RWPE1 (cell line): ENCODE data around the gene FRAT2.
A peak's percentile ranks its signal among the peaks of the same experiment; 100 is the strongest.

Experiments used
- CTCF ChIA-PET: fragments of 350-600 bp; sonication (Branson Sonifier 250); formaldehyde crosslinking; extraction: SDS; loops from one replicate; lab custom pipeline; 2021; lab: Yijun Ruan, JAX
- POLR2A ChIA-PET: fragments of 400-600 bp; formaldehyde crosslinking; extraction: SDS; loops from one replicate; lab custom pipeline; 2020; ENCODE audit warnings: antibody characterized with exemption; ENCODE audit not compliant: low non-redundant PET; lab: Yijun Ruan, JAX
- DNase-seq: peaks from one replicate; pipeline ENCODE4 v3.0.0; 2012; ENCODE audit warnings: low spot score
- H3K27ac ChIP-seq: fragments of 450-650 bp; 2 replicates; pipeline ENCODE4 v1.5.1; 2017
- CTCF ChIP-seq: fragments of 450-650 bp; conservative IDR thresholded peaks from 2 replicates; pipeline ENCODE4 v1.5.1; 2017; ENCODE audit warnings: low read depth, mild to moderate bottlenecking

The FRAT2 gene

GRCh38 chr10:97321804-97322190 is 12.7 kb downstream of the FRAT2 start:
- ChIA-PET CTCF (no interaction called here), POLR2A (no interaction called here)
- DNase-seq = no peak
- no peak overlapping the region for H3K27ac ChIP-seq
- TF ChIP-seq CTCF = no peak

GRCh38 chr10:97321032-97321803 is 13.3 kb downstream of the FRAT2 start:
- ChIA-PET CTCF (no interaction called here), POLR2A (no interaction called here)
- H3K27ac ChIP-seq = no peak overlapping the region
- no peak for TF ChIP-seq CTCF
- DNase-seq = no peak

GRCh38 chr10:97320480-97321031 is 14.0 kb downstream of the FRAT2 start:
- CTCF ChIA-PET = interaction anchor here (0.5 to 1.3 kb wide), 4 partner anchors 12 to 87 kb away, joined by 3 to 4 read pairs (median 3); partner anchors contain the start of gene ARHGAP19
- peak overlapping the region; percentile 90 for H3K27ac ChIP-seq
- POLR2A ChIA-PET = interaction anchor here (1.6 kb wide), 1 partner anchor 12 kb away, joined by 10 read pairs; no protein-coding TSS in a partner anchor

GRCh38 chr10:97319671-97320479 is 14.7 kb downstream of the FRAT2 start:
- DNase-seq = peak; percentile 21
- peak; percentile 40 for TF ChIP-seq CTCF
- CTCF ChIA-PET = interaction anchor here (0.5 to 1.3 kb wide), 6 partner anchors 11 to 86 kb away, joined by 3 to 4 read pairs (median 3); partner anchors contain the start of gene ARHGAP19
- peak overlapping the region; percentile 90 for H3K27ac ChIP-seq
- POLR2A ChIA-PET = interaction anchor here (0.8 to 1.6 kb wide), 3 partner anchors 13 to 81 kb away, joined by 3 to 10 read pairs (median 3); partner anchors contain the start of genes ARHGAP19 and RRP12

More at GRCh38 chr10:97320480-97321031, 14.0 kb downstream of the FRAT2 start:
- TF ChIP-seq CTCF = no peak
- DNase-seq = no peak

- CTCF ChIA-PET = interaction anchor here (0.8 to 1.3 kb wide), 3 partner anchors 12 to 18 kb away, joined by 3 to 4 read pairs (median 4); no protein-coding TSS in a partner anchor
- POLR2A ChIA-PET = interaction anchor here (0.8 to 1.6 kb wide), 3 partner anchors 14 to 82 kb away, joined by 3 to 10 read pairs (median 3); partner anchors contain the start of genes ARHGAP19 and RRP12
- TF ChIP-seq CTCF = no peak
- peak; percentile 91 for DNase-seq
- H3K27ac ChIP-seq = peak within 1 kb of the TSS; percentile 90
Observed at GRCh38 chr10:97318772-97319651, 15.5 kb downstream of the FRAT2 start, which contains the start of gene FRAT1. Gene FRAT1, plus strand, starts transcription at chr10:97319271. Its CDS starts 183 bp downstream, at chr10:97319454.
